Fibroblast of lung (primary cell): ENCODE results near the gene ANKRD66.

Experiments
- CTCF ChIP-seq, 2 donors: IDR thresholded peaks in 1 of 2; conservative IDR thresholded peaks in 1 of 2; 1 replicate in 1 of 2; 2 replicates in 1 of 2; pipeline ENCODE4 v1.5.1; 2011 to 2012; ENCODE audit warnings: low read length in 2 of 2, control low read depth in 1 of 2, inconsistent platforms in 1 of 2, low read depth in 1 of 2, mild to moderate bottlenecking in 1 of 2
- EZH2 ChIP-seq: IDR thresholded peaks from 2 replicates; pipeline ENCODE4 v1.5.1; 2012; ENCODE audit warnings: low read length, control low read depth, mild to moderate bottlenecking; ENCODE audit errors: missing control alignments

GRCh38 chr6:46763466-46763865 is 16.7 kb downstream of the ANKRD66 start:
- TF ChIP-seq CTCF (conservative IDR thresholded peaks at IDR 0.05 in 1 of 2, IDR thresholded peaks at IDR 0.05 in 1 of 2; ENCODE audit: low read depth in 1 of 2, low read length in 2 of 2), result no peak
- no peak for TF ChIP-seq EZH2
